ENCODE results near the gene FAIM2.

DNA sequence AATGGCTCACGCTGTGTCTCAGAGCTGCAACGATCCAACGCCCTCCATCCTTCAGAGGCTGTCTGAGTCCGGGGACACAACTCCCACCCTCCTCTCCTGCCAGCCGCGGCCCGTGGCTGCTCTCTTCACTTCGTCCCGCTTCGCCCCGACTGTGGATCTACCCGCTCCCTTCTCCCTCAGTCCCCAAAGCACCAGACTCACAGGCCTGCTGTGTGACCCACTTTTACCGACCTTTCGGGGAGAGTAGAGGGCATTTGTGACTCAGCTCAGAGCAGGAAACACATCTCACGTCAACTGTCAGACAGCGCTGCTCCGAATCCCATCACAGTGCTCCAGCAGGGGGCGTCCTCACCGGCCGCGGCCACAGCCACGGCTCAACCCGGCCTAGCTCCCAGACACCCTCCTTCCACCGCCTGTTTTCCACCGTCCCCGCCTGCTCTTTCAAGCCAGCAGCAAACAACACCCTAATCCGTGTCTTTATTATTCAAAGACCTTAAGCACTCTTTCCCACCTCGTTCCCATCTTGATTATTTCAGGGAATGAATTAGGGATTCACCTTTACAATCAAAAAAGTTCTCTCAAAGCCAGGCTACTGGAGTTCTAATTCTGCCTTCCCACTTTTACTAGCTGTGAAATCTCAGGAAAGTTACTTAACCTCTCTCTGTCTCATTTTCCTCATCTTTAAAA is 41.8 kb upstream of the FAIM2 start:
- TF ChIP-seq CTCF (IDR thresholded peaks at IDR 0.05) (peak; percentile 53 to 91), EP300 (IDR thresholded peaks at IDR 0.05) (no peak), POLR2AphosphoS5 (IDR thresholded peaks at IDR 0.05) (no peak)
